Fibroblast of lung (primary cell): ENCODE measurements around the gene INTS11.

Experiments used
- CTCF ChIP-seq, 2 donors: IDR thresholded peaks in 1 of 2; conservative IDR thresholded peaks in 1 of 2; 1 replicate in 1 of 2; 2 replicates in 1 of 2; pipeline ENCODE4 v1.5.1; 2011 to 2012; ENCODE audit warnings: low read length in 2 of 2, control low read depth in 1 of 2, inconsistent platforms in 1 of 2, low read depth in 1 of 2, mild to moderate bottlenecking in 1 of 2
- EZH2 ChIP-seq: IDR thresholded peaks from 2 replicates; pipeline ENCODE4 v1.5.1; 2012; ENCODE audit warnings: low read length, control low read depth, mild to moderate bottlenecking; ENCODE audit errors: missing control alignments

GRCh38 chr1:1282998-1283397 is 41.5 kb downstream of the INTS11 start:
- TF ChIP-seq CTCF (conservative IDR thresholded peaks at IDR 0.05 in 1 of 2, IDR thresholded peaks at IDR 0.05 in 1 of 2; ENCODE audit: low read depth in 1 of 2, low read length in 2 of 2) (no peak), EZH2 (no peak)
